SH-SY5Y (cell line): ENCODE results near the gene CATSPERE.

ENCODE experiments used
- GATA2 ChIP-seq: IDR thresholded peaks from 2 replicates; pipeline ENCODE4 v1.6.1; 2011; ENCODE audit warnings: mild to moderate bottlenecking, low read depth, low read length
- GATA3 ChIP-seq: IDR thresholded peaks from 2 replicates; pipeline ENCODE4 v1.6.1; 2011; ENCODE audit warnings: low read depth, mild to moderate bottlenecking, low read length, moderate library complexity

DNA sequence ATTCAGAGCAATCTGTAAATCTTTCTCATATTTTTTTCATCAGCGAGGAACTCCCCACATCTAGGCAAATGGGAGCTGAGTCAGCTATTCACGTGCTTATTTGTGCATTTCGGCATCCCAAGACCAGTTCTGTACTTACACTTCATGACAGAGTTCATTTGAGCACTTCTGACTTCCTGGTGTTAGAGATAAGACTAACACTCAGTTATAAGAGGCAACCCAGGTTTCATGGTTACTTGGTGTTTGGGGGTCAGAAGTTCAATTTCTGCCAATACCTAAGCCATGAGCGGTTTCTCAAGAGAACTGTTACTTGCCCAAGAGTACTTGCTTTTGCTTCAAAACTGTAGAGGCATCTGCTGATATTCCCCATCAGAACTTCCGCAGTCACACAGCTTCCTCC, 167.7 kb downstream of the CATSPERE start:
- TF ChIP-seq GATA3 (no peak), GATA2 (no peak)
